DMS114 treated with DMSO at 0.1 percent for 48 hours (cell line): ENCODE data around the gene U2AF2.
"Not testable (repeated sequence)": the region's sequence is repeated elsewhere in the genome, so short reads cannot be mapped to it uniquely, and the experiment has no call there.

ENCODE experiments used
- DNase-seq: peaks from one replicate; lab custom pipeline; 2025; ENCODE audit not compliant: unreplicated experiment; lab: John Stamatoyannopoulos, UW

Gene U2AF2

GRCh38 chr19:55703790-55704215 lies 49.0 kb downstream of the U2AF2 start:
- no peak for DNase-seq

GRCh38 chr19:55704494-55705245 lies 49.8 kb downstream of the U2AF2 start:
- DNase-seq, result no peak

GRCh38 chr19:55705972-55706371 lies 51.1 kb downstream of the U2AF2 start:
- DNase-seq, result no peak

GRCh38 chr19:55711719-55712118 lies 56.9 kb downstream of the U2AF2 start:
- DNase-seq, result no peak

- DNase-seq, result no peak
These were observed 58.2 kb downstream of the U2AF2 start for GRCh38 chr19:55712804-55713631.

- DNase-seq, result no peak
These were observed 61.7 kb downstream of the U2AF2 start for GRCh38 chr19:55716531-55716930.

GRCh38 chr19:55717251-55717650 lies 62.4 kb downstream of the U2AF2 start:
- no peak for DNase-seq

GRCh38 chr19:55717879-55718711 lies 63.3 kb downstream of the U2AF2 start:
- DNase-seq, result not testable (repeated sequence)

GRCh38 chr19:55720214-55720746 lies 65.4 kb downstream of the U2AF2 start:
- DNase-seq, result no peak

- DNase-seq, result no peak
These were observed 66.0 kb downstream of the U2AF2 start for GRCh38 chr19:55720801-55721200.

- no peak for DNase-seq
These were observed 68.7 kb downstream of the U2AF2 start for GRCh38 chr19:55723491-55723890.
